GM21723 (cell line): ENCODE data around the gene GOLPH3L.
"Not testable (repeated sequence)": the region's sequence is repeated elsewhere in the genome, so short reads cannot be mapped to it uniquely, and the experiment has no call there.

Experiments
- ATAC-seq: cut with Tn5 transposase; IDR thresholded peaks from one replicate; pipeline ENCODE4 v1.9.1; 2021; ENCODE audit warnings: mild to moderate bottlenecking, moderate library complexity; ENCODE audit not compliant: unreplicated experiment

GOLPH3L gene

GRCh38 chr1:150619576-150620509 lies 77.1 kb downstream of the GOLPH3L start:
- no peak for ATAC-seq

GRCh38 chr1:150615346-150616201 lies 81.4 kb downstream of the GOLPH3L start:
- no peak for ATAC-seq

GRCh38 chr1:150613061-150613920 lies 83.7 kb downstream of the GOLPH3L start:
- ATAC-seq: no peak

GRCh38 chr1:150612014-150612345 lies 85.0 kb downstream of the GOLPH3L start:
- ATAC-seq: no peak

- no peak for ATAC-seq
Observed at GRCh38 chr1:150610576-150610975, 86.4 kb downstream of the GOLPH3L start.

GRCh38 chr1:150609732-150610131 lies 87.2 kb downstream of the GOLPH3L start:
- ATAC-seq: no peak

GRCh38 chr1:150606463-150607142 lies 90.4 kb downstream of the GOLPH3L start:
- no peak for ATAC-seq

- not testable (repeated sequence) for ATAC-seq
Observed at GRCh38 chr1:150605451-150605731, 91.6 kb downstream of the GOLPH3L start.

- ATAC-seq: no peak
Observed at GRCh38 chr1:150604226-150604588, 92.7 kb downstream of the GOLPH3L start.

GRCh38 chr1:150603711-150604110 lies 93.2 kb downstream of the GOLPH3L start:
- ATAC-seq: no peak

GRCh38 chr1:150602372-150602771 lies 94.6 kb downstream of the GOLPH3L start:
- ATAC-seq: not testable (repeated sequence)

- no peak for ATAC-seq
Observed at GRCh38 chr1:150601540-150601939, 95.4 kb downstream of the GOLPH3L start.

GRCh38 chr1:150598346-150598745 lies 98.6 kb downstream of the GOLPH3L start:
- ATAC-seq: not testable (repeated sequence)

GRCh38 chr1:150596976-150597375 lies 100.0 kb downstream of the GOLPH3L start:
- no peak for ATAC-seq
